Measurements from ENCODE around the gene POU2AF2. TPM values are rescaled to one million over a fixed set of nuclear protein-coding genes. Genes with fewer than 3 reads are reported as not detected.
"Not testable (repeated sequence)": the region's sequence is repeated elsewhere in the genome, so short reads cannot be mapped to it uniquely, and the experiment has no call there.

The POU2AF2 gene
- total RNA-seq, 1 donor from 2014 or later, result not detected

GRCh38 chr11:111259896-111260295 is 14.4 kb downstream of the POU2AF2 start:
- H3K27me3 ChIP-seq, result no peaks in the 10 kb centered on the region
- no peak for TF ChIP-seq CTCF (IDR thresholded peaks at IDR 0.05)
- H3K4me3 ChIP-seq, result no peak overlapping the region
- H3K9me3 ChIP-seq, result no peaks in the 10 kb centered on the region
- no peak for DNase-seq (ENCODE audit: low spot score in 2 of 2)
- H3K27ac ChIP-seq, result no peak overlapping the region
- H3K4me1 ChIP-seq, result no peaks in the 10 kb centered on the region
- intact Hi-C loops (cut with DNase I), result no loop called here
- H3K36me3 ChIP-seq, result no peaks in the 10 kb centered on the region

GRCh38 chr11:111260811-111261210 is 15.3 kb downstream of the POU2AF2 start:
- intact Hi-C loops (cut with DNase I), result no loop called here
- TF ChIP-seq CTCF (IDR thresholded peaks at IDR 0.05), result no peak
- Histone ChIP-seq H3K4me1 (no peaks in the 10 kb centered on the region), H3K4me3 (no peak overlapping the region), H3K9me3 (no peaks in the 10 kb centered on the region), H3K36me3 (no peaks in the 10 kb centered on the region), H3K27me3 (no peaks in the 10 kb centered on the region), H3K27ac (no peak overlapping the region)
- DNase-seq (ENCODE audit: low spot score in 2 of 2), result no peak

- TF ChIP-seq CTCF (IDR thresholded peaks at IDR 0.05), result no peak
- no peak overlapping the region for H3K27ac ChIP-seq
- no peaks in the 10 kb centered on the region for H3K4me1 ChIP-seq
- H3K4me3 ChIP-seq, result no peak overlapping the region
- no peaks in the 10 kb centered on the region for H3K27me3 ChIP-seq
- no peaks in the 10 kb centered on the region for H3K36me3 ChIP-seq
- intact Hi-C loops (cut with DNase I), result no loop called here
- no peak for DNase-seq (ENCODE audit: low spot score in 2 of 2)
- H3K9me3 ChIP-seq, result no peaks in the 10 kb centered on the region
Observed at GRCh38 chr11:111264646-111265045, 19.1 kb downstream of the POU2AF2 start.

- intact Hi-C loops (cut with DNase I), result no loop called here
- TF ChIP-seq CTCF (IDR thresholded peaks at IDR 0.05), result no peak
- H3K9me3 ChIP-seq, result no peaks in the 10 kb centered on the region
- H3K4me1 ChIP-seq, result no peaks in the 10 kb centered on the region
- H3K36me3 ChIP-seq, result no peaks in the 10 kb centered on the region
- no peaks in the 10 kb centered on the region for H3K27me3 ChIP-seq
- no peak overlapping the region for H3K4me3 ChIP-seq
- DNase-seq (ENCODE audit: low spot score in 2 of 2), result no peak
- no peak overlapping the region for H3K27ac ChIP-seq
Observed at GRCh38 chr11:111265421-111265820, 19.9 kb downstream of the POU2AF2 start.

- H3K4me3 ChIP-seq; H3K36me3 ChIP-seq; intact Hi-C loops (cut with DNase I); H3K9me3 ChIP-seq; H3K27me3 ChIP-seq; DNase-seq (ENCODE audit: low spot score in 2 of 2); H3K27ac ChIP-seq; H3K4me1 ChIP-seq: not testable (repeated sequence)
Observed at GRCh38 chr11:111268303-111268702, 22.8 kb downstream of the POU2AF2 start.

- Histone ChIP-seq H3K9me3 (no peaks in the 10 kb centered on the region), H3K27me3 (no peaks in the 10 kb centered on the region), H3K36me3 (no peaks in the 10 kb centered on the region), H3K4me3 (no peak overlapping the region), H3K4me1 (no peaks in the 10 kb centered on the region), H3K27ac (no peak overlapping the region)
- no peak for TF ChIP-seq CTCF (IDR thresholded peaks at IDR 0.05)
- intact Hi-C loops (cut with DNase I), result no loop called here
- DNase-seq (ENCODE audit: low spot score in 2 of 2), result no peak
Observed at GRCh38 chr11:111269146-111269868, 23.8 kb downstream of the POU2AF2 start.
